ENCODE measurements around the gene TMEM178B. TPM values are rescaled to one million over a fixed set of nuclear protein-coding genes. Genes with fewer than 3 reads are reported as not detected.

The TMEM178B gene
- total and polyA plus RNA-seq, 9 donors = 0.10 to 1.6 (median 0.30) TPM

- TF ChIP-seq POLR2A (IDR thresholded peaks at IDR 0.05) = no peak
- TF ChIP-seq CTCF (IDR thresholded peaks at IDR 0.05) = no peak
- TF ChIP-seq EP300 (IDR thresholded peaks at IDR 0.05) = no peak
- Histone ChIP-seq H3K9me3 (no peaks in the 10 kb centered on the region), H3K4me3 (no peak overlapping the region), H3K4me1 (ENCODE audit: insufficient read depth) (no peaks in the 10 kb centered on the region), H3K36me3 (no peaks in the 10 kb centered on the region), H3K27ac (no peak overlapping the region), H3K27me3 (no peaks in the 10 kb centered on the region)
- no peak for DNase-seq
- intact Hi-C loops (cut with DNase I) = no loop called here
- WGBS, 3 donors = 84 to 88% (median 86%) methylated on average over 3 of the region's 3 CpGs
Measured at GRCh38 chr7:141317033-141317585, 243.2 kb downstream of the TMEM178B start.

DNA sequence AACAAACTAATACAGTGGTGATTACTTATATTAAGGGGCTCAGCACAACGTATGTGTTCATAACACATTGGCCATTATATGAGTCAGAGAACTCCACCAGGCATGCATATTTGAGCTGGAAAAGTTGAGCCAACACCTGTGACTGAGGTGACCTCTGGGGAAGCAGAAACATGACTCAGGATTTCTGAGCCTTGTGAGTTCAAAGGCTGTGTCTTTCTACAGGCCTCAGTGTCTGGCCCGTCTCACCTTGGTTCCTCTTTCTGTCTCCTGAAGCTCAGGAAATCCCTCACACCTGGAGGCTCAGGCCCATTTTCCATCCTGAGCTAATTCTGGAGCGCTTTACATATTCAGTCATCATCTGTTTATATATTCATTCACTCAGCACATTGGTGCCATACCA is 246.4 kb downstream of the TMEM178B start:
- no peak for TF ChIP-seq POLR2A (IDR thresholded peaks at IDR 0.05)
- TF ChIP-seq EP300 (IDR thresholded peaks at IDR 0.05) = no peak
- no peak for TF ChIP-seq CTCF (IDR thresholded peaks at IDR 0.05)
- no peaks in the 10 kb centered on the region for H3K36me3 ChIP-seq
- no peak overlapping the region for H3K4me3 ChIP-seq
- no peaks in the 10 kb centered on the region for H3K9me3 ChIP-seq
- no peaks in the 10 kb centered on the region for H3K27me3 ChIP-seq
- H3K27ac ChIP-seq = no peak overlapping the region
- 79 to 84% (median 84%) methylated on average over 3 of the region's 3 CpGs for WGBS, 3 donors
- intact Hi-C loops (cut with DNase I) = no loop called here
- H3K4me1 ChIP-seq (ENCODE audit: insufficient read depth) = no peaks in the 10 kb centered on the region
- DNase-seq = no peak

GRCh38 chr7:141322383-141322782 is 248.5 kb downstream of the TMEM178B start:
- H3K36me3 ChIP-seq = no peaks in the 10 kb centered on the region
- no peak overlapping the region for H3K27ac ChIP-seq
- TF ChIP-seq EP300 (IDR thresholded peaks at IDR 0.05) (no peak), POLR2A (IDR thresholded peaks at IDR 0.05) (no peak), CTCF (IDR thresholded peaks at IDR 0.05) (no peak)
- intact Hi-C loops (cut with DNase I) = no loop called here
- 82 to 90% (median 86%) methylated on average over 6 of the region's 6 CpGs for WGBS, 3 donors
- no peaks in the 10 kb centered on the region for H3K4me1 ChIP-seq (ENCODE audit: insufficient read depth)
- no peaks in the 10 kb centered on the region for H3K27me3 ChIP-seq
- H3K4me3 ChIP-seq = no peak overlapping the region
- H3K9me3 ChIP-seq = no peaks in the 10 kb centered on the region
- no peak for DNase-seq

- no peak for TF ChIP-seq CTCF (IDR thresholded peaks at IDR 0.05)
- TF ChIP-seq EP300 (IDR thresholded peaks at IDR 0.05) = no peak
- TF ChIP-seq POLR2A (IDR thresholded peaks at IDR 0.05) = no peak
- no peak overlapping the region for H3K4me3 ChIP-seq
- H3K27ac ChIP-seq = no peak overlapping the region
- H3K4me1 ChIP-seq (ENCODE audit: insufficient read depth) = no peaks in the 10 kb centered on the region
- no peaks in the 10 kb centered on the region for H3K36me3 ChIP-seq
- no peak for DNase-seq
- intact Hi-C loops (cut with DNase I) = no loop called here
- H3K27me3 ChIP-seq = no peaks in the 10 kb centered on the region
- H3K9me3 ChIP-seq = no peaks in the 10 kb centered on the region
- 81 to 86% (median 83%) methylated on average over 4 of the region's 4 CpGs for WGBS, 3 donors
Measured at GRCh38 chr7:141323826-141324225, 250.0 kb downstream of the TMEM178B start.

Data from ovary (tissue), 9 donors.